HG02885 (cell line): ENCODE data around the gene OTUD3.
"Not testable (repeated sequence)": the region's sequence is repeated elsewhere in the genome, so short reads cannot be mapped to it uniquely, and the experiment has no call there.

Source experiments
- ATAC-seq: cut with Tn5 transposase; IDR thresholded peaks from one replicate; pipeline ENCODE4 v1.9.1; 2021; ENCODE audit warnings: mild to moderate bottlenecking; ENCODE audit not compliant: unreplicated experiment, poor library complexity

The OTUD3 gene

DNA sequence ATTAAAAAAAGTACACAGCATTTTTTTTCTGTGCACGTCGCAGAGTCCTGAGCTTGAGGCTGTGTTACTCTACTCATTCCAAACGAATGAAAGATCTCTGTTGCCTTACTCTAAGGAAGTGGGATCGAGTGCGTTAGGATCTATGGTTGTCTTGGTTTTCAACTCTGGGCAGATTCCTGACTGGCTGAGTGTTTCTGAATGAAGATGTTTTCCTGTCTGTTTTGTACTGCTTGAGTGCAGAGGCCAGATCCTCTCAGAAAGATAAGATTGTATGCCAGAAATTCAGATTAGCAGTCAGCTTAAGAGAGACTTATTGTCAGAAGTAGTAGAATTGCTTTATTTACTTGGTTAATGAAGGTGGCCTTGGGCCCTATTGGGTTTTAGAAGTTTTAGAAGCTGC is 27.2 kb downstream of the OTUD3 start:
- no peak for ATAC-seq

DNA sequence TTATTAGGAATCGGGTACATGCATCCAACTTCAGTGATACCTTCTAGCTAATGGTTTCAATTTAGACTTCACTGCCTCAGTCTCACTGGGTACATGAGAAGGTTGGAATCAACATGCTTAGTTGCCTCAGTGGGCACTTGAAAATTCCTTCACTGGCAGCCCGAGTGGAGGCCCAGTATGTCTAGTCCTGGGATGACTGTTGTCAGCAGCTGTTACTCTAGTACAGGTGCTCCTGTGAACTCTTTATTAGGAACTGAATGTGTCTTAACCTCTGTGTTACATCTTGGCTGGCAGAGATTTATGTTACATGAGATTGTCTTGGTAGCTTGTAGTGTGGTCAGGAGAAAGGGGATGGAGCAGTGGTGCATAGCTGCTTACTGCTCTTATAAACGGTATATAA is 27.8 kb downstream of the OTUD3 start:
- no peak for ATAC-seq

DNA sequence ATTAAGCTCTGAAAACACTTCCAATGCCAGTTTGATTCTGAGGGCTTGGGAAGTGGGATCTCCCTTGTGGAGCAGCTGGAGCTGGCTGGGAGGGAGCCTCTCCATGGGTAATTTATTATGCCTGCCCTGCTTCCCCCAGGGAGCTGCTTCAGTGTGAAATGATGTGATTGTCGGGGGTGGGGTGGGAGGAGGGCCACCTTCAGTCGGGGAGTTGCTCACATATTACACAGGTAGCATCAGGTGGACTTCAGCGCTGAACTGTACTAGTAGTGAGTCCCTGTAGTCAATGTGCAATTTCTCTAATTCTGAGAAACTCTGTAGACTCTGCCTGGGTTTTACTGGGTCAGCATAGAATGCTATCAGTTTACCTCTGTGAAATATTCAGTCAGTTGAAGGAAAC is 28.5 kb downstream of the OTUD3 start:
- no peak for ATAC-seq

DNA sequence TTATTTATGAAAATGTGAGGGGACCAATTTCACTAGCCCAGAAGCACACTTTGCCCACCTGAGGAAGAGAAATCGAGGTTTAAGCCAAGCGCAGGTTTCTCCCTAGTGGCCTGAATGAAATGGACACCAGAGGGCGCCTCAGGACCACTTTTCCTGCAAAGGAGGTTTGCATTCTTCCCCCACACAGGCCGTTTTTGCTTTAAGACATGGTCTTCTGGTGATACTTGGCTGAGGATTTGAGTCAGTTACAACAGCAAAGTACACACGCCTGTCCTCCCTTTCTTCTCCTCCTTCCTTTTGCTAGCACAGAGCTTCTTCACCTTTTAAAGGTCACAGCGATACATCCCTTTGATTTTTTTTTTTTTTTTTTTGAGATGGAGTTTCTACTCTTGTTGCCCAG is 35.9 kb downstream of the OTUD3 start:
- ATAC-seq = no peak

DNA sequence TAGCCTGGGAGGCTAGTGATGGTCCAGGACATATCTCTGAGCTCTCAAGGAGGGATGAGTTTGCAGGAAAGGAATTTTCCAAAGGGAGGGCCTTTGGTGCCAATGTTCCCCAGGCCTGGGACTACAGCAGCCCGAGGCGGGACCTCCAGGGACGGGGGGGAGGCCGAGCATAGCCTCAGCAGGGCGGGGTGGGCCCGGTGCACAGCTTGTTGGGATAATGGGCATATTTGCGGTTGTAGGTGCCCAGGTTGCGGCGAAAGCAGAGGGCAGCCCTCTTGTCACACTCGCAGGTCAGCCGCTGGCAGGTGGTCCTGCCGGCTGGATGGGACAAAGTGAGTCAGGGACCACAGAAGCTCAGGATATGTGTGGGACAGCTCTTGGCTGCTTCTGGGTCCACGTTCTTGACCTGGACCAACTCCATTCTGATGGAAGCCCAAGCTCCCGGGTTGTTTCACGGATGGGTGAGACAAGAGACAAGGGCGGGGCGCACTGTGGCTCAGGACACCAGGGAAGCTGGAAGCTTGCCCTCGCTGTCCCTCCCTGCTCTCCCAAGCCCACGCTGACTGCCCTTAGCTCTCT is 38.0 kb downstream of the OTUD3 start:
- no peak for ATAC-seq

DNA sequence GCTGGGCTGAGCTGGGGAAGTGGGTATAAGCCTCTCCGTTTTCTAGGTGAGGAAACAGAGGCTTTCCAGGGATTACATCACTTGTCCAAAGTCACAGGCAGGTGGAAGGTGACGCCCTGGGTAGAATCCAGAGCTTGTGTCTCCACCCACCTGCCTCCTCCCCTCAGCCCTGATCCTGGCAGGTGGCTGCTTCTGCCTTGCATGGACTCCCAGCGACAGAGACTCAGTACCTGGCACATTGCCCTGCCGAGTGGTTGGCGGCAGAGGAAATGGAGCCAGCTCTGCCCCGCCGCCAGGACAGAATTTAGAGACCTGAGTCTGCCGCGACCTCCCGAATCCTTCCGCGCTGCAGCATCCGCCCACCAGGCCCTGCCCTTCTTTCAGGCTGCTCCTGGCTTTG is 39.1 kb downstream of the OTUD3 start:
- ATAC-seq = no peak

DNA sequence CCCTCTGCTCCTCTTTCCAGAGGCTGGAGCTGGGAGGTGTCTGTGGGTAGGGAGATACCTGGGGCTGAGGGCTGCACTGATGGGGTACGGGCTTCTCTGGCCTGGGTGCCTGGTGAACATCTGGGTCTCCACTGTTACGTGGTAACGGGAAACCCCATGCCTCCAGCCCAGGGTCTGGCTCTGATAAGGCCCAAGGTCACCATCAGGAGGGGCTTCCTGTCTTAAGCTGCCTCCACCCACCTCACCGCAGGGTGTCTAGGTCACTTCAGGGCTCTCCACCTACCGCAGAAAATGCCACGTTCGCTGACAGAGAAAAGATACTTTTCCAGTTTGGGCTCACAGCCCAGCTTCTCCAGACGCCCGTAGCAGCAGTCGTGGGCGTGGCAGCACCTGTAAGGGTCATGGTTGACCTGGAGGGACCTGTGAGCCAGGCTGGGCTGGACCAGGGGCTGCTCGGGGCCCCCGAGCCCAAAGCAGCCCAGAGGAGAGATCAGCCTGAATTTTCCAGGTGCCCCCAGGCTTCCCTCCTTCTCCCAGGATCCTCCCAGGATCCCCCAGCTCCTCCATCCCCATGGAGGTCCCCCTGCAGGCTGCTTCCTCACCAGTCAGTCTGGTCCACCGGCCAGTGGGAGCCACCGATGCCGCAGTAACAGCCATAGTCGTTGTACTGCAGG is 40.0 kb downstream of the OTUD3 start:
- no peak for ATAC-seq

DNA sequence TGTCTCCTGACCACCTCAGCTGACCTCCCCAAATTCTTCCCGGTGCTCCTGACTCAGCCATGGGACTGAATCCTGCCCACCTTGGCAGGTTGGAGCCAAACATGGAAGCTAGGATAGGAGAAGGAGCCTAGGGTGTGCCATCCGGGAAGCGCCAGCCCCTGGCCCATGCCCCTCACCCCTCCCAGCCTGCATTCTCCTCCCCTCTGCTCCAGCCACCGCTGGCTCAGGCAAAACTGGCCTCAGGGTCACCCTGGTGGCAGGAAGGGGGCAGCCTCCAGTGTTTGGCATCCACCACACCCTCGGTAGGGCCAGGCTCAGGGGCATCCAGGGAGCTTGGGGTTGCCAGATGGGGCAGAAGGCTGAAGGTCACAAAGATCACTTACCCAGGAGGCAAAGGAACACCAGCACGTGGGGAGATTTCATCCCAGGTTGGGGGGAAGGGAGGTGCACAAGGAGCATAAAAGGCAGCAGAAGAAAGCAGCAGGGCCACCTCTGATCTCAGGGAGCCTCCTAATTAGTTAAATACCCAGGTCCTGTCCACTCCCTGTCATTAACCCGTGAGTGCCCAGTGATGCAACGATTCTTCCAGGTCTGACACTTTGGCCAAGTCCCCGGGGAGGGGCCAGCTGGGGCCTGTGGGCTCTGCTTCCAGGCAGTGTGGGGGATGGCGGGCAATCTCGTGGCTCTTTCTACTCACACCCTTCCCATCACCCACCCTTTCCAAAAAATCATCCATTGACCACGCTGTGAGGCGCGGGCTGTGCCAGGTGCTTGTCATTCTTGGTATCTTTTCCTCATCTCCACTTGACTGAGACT is 41.1 kb downstream of the OTUD3 start, which contains the start of gene PLA2G2E:
PLA2G2E (minus strand) TSS at position 481 of the 816 bp plus-strand sequence; CDS start at position 423, 58 bp downstream.
- no peak for ATAC-seq

DNA sequence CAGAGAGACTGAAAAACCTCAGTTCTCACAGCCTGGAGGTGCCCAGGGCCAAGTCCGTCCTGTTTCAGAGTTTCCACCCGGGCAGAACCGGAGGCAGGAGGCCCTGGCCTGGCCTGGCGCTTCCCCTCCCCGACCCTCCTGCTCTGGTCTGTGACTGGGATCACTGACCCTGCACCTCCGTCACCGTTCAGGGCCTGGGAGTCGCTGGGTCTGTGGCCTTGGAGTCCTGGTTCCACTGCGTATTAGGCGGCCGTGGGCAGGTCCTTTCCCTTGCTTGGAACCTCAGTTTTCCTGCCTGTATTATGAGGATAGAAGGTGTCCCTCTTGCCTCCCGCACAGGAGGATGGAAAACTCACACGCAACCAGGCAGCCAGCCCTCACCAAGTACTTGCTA is 41.8 kb downstream of the OTUD3 start:
- no peak for ATAC-seq

DNA sequence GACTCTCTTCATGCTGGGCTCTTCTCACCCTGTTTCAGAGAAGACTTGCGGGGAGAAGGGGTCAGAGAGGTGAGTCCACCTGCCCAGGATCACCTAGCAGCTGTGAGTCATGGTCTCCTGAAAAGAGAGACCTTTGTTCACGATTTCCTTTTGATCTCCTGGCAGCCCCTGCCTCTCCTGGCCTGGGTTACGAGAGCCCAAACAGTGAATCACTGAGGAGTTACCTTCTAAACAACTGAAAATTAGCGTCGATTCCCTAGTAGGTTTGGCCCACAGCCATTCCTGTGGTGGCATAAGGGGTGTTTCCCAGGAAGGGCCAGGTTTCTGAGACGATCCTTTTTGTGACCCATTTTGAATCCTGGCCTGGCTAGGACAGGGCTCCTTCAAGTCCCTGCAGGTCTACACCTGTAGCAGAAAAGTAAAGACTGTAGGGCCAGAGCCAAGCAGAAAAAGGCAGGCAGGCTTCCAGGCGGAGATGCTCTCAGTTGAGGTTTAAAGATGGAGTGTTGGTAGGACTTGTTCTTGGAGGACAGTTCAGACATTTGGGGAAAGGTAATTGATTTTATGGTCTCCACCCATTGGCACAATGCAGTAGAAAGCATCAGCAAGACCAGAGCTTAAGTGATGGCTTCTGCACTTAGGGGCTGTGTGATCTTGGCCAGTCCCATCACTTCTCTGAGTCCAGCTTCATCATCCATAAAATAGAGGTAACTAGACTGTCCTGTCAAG is 43.3 kb downstream of the OTUD3 start:
- ATAC-seq = no peak

DNA sequence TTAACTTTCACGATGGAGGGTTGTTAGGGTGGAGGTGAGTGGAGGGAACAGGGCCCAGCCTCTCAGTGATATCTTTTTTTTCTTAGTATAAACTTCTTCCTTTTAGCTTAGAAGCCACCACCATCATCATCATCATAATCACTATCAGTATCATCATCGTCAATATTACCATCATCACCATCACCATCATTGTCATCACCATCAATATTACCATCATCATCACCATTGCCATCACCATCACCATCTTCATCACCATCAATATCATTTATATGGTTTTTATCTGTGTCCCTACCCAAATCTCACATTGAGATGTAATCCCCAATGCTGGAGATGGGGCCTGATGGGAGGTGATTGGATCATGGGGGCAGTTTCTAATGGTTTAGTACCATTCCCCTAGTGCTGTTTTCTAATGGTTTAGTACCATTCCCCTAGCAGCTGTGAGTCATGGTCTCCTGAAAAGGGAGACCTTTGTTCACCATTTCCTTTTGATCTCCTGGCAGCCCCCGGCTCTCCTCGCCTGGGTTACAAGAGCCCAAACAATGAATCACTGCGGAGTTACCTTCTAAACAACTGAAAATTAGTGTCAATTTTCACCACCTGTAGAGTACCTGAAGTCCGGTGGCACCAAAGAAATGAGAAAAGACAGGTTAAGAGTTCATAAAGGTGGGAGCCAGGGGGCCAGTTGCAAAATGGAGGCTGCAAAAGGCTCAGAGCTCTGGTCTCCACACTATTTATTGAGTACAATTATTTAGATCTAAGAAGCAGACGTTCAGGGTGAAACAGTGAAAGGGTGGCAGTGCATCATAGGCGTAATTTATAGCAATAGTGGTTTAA is 44.3 kb downstream of the OTUD3 start:
- ATAC-seq = no peak

DNA sequence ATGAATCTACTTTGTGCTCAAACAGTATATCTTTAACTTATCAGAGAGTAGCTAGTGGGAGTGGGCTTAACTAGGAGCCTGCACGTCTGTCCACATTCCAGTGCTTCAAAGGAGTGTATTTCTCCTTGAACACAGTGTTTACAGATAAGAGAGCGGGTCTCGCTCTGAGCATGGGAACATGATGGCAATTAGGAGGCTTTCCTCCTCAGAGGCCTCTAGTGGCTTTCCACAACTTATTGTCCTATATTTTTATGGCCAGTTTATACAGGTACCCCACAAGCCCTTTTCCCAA is 44.9 kb downstream of the OTUD3 start:
- ATAC-seq = not testable (repeated sequence)

DNA sequence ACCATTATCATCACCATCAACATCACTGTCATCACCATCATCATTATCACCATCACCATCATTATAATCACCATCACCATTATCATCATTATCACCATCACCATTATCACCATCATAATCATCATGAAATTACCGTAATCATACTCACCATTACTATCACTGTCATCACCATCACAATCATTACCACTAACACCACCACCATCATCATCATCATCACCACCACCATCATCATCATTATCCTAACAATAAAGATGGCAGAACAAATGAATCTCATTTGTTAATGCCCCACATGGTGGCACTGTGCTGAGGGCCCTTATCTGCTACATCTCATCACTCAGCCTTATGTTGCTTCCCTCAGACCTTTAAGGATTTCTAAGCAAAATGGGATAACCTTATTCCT is 50.7 kb downstream of the OTUD3 start:
- ATAC-seq = no peak

DNA sequence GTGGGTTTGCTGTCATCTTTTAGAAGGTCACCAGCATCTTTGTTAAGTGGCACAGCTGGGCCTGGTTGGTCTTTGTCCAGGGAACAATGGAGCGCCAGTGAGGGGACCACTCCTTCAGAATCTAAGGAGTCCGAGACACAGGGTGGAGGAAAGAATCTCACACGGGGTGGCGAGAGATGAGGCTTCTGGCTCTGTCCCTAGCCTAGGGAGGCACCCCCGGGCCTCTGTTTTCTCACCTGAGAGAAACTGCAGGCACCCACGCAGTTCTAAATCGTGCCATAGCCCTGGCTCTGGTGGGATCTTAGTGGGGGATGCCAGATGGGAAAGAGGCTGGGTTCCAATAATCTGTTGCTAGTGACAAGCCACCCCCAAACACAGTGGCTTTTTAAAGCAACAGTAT is 52.1 kb downstream of the OTUD3 start:
- ATAC-seq = no peak

DNA sequence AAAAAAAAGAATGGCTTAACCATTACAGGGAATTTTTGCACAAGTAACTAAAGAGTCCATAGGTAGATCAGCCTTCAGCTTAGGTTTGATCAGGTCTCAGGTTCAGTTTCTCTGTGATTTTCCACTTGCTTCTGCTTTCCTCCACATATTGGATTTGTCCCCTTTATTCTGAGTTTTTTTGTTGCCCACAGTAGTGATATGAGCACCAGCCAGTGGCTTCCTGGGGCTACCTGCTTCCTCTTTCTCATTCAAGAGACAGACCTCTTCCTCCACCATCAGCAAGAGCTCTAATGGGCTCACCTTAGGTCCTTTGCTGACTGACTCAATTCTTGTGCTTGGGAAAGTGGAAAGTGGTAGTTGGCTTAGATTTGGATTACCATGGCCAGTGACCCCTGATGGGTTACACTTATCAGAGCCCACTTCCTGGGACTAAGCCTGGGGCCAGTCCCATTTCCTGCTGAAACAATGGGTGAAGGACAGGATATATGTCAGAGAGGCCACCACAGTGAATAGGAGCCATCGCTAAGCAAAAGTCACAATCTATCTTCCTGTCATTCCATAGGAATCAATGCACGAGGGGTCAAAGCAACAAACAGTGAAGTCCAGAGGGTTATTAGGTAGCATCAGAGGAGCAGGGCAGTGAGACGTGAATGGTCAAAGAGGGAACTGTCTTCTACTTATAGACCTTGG is 54.0 kb downstream of the OTUD3 start:
- ATAC-seq = no peak

DNA sequence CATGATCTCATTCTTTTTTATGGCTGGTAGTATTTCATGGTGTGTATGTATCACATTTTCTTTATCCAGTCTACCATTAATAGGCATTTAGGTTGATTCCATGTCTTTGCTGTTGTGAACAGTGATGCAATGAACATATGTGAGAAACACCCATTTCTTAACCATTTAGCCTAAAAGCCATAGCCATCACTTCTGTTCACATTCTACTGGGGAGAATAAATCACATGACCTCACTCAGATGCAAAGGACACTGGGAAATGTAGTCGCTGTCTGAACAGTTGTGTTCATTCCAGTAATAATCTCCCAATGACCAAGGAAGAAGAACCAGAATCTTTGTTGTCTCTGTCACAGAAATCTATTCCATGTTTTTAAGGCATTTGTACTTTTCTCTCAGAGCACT is 56.3 kb downstream of the OTUD3 start:
- no peak for ATAC-seq

DNA sequence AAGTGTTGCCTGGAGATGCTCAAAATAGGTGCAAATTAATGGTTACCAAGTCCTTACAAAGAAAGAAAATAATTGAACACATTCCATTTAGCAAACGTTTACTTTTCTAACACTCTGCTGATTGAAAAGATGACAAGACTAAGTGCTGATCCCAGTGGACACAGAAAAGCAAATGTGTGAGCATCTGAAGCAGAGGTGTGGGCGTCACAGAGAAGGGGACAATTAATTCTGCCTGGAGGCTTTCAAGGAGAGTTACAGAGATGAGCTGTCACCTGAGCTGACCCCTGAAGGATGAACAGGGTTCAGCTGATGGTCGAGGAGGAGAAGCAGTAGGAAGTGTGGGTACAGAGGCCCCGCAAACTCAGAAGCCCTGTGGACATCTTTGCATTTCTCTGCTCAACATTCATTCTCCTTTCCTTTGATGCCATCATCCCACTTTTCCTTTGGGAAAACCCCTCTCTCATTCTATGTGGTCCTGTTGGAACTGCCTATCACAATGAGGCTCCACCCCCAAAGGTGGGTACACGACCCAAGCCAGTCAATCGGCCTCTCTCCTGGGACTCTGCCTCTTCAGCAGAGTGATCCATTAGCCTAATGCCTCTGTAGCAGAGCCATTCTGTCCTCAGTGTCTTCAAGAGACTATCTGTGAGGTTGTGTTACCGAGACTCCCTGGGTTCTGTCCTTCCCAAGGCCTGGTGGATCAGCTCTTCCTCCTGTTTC is 58.5 kb downstream of the OTUD3 start:
- no peak for ATAC-seq

DNA sequence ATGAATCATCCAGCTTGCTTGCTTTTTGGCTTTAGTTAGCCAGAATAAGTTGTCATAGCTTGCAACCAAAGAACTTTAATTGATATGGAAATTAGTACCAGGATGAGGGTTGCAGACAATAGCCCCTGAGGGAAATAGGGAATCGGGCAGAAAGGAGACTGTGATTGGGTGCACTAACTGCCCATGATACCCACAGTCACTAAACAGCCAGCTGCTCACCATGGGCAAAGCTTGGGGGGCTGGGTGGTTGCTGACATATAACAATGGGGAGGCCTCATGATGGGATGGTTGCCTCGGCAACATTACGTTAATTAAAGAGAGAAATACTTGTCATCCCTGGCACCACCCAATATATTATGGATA is 59.0 kb downstream of the OTUD3 start:
- ATAC-seq = no peak

DNA sequence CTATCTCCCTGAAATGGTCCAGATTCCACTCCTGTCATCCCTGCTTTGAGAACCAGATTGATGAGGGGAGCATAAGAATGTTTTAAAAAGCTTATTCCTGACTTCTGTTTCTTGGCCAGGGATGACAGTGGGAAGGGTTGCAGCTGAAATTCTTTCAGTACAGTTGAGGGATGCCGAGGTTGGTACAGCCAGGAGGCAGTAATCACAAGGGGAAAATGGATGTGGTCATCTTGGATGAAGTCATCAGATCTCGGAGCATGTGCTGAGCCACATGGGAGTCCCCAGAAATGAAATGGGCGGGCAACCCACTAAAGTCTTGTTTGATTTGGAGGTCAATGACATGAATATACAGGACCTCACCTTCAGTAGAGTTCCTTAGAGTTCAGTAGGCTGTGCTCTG is 59.9 kb downstream of the OTUD3 start:
- no peak for ATAC-seq
